GM19025 (cell line): ENCODE data around the gene EFCAB6.

Experiments
- ATAC-seq: cut with Tn5 transposase; IDR thresholded peaks from one replicate; pipeline ENCODE4 v1.9.1; 2021; ENCODE audit warnings: mild to moderate bottlenecking, low read depth, moderate library complexity; ENCODE audit not compliant: unreplicated experiment

The EFCAB6 gene

DNA sequence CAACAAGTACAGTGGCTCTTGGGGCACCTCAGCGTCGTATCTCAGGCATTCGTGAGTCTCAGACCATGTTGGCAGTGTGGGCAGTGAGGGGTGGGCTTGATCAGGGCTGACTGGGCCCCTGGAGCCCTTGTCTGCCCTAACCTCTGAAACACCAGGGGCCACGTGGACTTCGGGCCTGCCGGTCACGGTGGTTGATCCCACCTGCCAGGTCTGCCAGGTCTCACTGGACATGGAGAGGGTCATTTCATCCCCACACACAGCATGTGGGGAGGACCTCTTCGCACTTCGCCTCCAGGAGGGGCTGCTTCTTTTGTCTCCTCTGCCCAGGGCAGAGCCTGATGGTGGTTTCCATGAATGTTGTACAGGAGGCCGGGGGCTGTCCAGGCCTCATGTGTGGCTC lies 323.2 kb downstream of the EFCAB6 start:
- ATAC-seq = no peak

DNA sequence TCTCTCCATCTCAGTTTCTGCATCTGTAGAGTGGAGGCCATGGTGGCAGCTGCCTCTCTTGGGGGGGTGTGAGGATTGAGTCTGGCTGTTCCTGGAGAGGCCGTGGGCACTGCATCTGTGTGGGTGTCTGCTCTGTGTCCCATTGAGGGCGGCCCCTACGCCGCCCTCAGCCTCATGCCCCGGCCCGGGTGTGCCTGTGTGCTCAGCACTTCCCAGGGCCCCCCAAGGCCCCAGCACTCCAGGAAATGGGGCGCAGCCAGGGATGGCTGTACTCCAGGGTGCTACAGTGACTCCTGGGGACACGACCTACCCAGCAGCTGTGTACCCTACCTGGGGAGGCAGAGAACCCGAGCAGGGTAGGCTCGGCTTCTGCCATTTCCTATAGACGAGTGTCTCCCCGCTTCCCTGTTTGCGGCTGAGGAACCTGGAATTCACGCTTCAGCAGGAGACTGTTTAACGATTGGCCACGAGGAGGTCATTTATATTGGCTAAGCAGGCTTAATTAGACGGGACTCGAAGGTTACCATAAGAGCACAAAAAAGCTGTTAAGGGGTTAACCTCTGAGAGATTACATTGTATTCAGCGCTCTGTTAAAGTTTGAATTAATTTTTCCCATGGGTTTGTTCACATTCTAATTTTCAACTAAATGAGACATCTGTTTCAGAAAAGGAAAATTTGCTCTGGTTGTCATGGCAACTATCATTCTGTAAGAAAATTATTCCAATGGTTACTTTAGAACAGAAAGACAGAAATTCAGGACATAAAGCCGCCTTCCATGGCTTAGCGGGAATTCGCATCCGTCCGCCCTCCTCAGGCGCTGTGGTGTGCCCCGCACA lies 323.9 kb downstream of the EFCAB6 start:
- ATAC-seq = no peak

DNA sequence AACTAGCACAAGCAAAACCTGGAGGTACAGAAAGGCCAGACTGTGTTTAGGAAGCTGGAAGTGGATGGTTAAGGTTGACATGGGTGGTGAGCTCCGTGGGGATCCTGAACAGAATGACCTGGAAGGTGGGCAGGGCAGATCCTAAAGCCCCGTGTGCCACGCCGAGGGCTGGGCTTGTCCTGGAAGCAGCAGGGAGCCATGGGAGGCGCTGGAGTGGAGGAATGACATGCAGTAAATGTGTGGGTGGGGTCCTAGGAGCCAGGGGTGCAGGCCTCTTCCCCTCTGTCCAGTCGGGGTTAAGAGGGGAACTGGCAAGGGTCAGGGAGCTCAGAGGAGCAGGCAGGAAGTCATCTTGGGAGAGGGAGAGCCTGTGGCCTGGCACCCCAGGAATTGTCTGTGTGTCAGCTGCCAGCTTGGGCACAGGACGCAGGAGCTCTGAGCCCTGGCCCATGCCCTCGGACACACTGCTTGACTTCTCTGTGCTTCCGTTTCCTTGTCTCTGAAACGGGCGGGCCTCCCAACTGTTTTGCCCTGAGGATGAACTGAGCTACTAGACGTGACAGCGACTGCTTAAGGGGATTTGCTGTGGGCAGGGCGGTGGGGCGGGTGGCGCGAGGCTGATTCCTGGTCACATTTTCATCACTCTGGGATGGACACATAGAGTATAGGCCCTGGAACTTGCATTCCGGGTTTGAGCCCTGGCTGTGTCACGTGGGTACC lies 324.6 kb downstream of the EFCAB6 start:
- no peak for ATAC-seq

DNA sequence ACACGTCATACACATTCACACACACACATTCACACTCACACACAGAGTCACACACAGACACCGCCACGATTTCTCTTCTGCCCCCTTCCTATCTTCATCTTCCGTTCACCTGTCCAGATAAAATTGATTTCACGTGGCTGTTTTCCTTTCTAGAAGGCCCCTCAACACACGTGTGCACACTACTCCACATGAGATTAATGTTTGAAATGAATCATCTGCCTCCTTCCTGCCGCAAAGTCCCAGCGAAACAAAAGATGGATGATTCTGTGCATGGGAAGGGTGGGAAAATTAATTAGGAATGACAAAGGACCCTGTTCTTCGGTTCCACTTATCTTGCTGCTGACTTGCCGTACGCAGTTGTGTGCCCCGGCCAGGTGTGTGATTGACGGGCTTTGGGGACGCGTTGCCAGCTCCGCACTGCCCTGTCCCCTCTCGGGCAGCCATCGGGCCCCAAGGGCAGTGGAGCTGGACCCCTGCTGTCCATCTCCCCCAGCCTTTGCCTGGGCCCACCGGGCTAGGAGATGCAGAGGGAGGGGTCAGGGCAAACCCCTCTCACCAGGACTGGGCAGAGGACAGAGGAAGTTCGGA lies 326.5 kb downstream of the EFCAB6 start:
- no peak for ATAC-seq

DNA sequence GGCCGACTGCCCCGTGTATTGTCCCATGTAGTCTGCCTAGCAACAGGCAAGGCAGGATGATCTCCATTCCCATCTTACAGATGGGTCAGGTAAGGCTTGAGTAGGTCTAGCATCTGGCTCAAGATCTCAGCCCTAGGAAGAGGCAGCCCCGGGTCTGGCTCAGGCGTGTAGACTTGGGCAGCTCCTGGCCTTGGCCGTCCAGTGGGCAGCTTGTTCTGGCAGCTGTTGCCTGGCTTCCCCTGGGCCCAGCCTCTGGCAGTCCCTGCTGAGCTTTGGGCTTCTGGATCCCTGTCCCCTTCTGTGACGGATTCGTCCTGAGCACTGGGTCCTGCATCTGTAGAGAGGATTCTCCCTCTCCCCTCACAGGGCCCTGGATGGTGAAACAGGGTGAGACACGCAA lies 327.9 kb downstream of the EFCAB6 start:
- ATAC-seq = no peak

DNA sequence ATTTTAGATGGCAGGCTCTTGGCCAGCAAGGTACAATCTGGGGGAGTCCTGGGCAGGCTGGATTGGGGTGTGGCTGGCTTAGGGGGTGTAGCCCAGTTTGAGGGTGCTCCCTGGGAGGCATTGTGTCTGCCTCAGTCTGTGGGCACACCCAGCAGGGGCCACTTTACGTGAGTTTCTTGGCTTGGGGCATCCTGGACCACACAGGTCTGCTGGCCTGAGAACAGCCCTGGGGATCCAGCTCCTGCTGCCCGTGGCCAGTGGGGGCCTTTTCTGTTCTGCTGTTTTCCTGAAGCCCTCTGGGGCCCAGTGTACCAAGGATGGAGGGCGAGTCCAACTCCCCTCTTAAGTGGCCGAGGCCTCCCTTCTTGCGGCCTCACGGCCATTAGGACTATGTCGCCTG lies 328.4 kb downstream of the EFCAB6 start:
- ATAC-seq = no peak

DNA sequence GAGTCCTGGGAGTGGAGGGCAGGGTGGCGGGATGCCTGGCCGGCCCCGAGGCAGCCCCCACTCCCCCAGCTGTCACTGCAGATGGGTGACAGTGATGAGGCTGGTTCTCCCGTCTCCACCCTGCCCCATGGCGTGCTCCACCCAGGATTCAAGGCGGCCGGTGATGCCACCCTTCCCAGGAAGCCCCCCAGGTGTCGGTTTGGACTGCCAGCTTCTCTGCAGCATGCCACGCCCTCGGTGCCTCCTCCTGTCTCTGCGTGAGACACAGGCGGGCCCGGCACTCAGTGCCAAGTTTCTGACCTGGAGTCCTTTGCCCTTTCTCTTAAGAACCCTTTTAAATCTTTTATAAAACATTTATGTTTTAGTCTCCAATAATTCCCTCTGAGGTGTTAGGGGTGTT lies 328.8 kb downstream of the EFCAB6 start:
- no peak for ATAC-seq

DNA sequence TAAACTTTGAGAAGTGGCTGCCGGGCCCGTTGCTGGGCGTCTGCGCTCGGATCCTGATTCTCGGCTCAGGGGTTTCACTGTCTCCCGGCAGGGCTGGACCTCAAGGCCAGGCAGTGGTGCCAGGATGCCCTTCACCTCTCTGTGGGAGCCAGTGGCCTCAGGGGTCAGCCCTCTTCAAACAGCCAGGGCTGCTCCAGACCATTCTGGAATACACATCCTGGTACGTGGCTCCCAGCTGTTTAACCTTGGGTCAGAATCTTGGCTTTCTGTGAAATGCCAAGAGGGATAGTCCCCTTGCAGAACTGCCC lies 329.8 kb downstream of the EFCAB6 start:
- ATAC-seq = no peak

DNA sequence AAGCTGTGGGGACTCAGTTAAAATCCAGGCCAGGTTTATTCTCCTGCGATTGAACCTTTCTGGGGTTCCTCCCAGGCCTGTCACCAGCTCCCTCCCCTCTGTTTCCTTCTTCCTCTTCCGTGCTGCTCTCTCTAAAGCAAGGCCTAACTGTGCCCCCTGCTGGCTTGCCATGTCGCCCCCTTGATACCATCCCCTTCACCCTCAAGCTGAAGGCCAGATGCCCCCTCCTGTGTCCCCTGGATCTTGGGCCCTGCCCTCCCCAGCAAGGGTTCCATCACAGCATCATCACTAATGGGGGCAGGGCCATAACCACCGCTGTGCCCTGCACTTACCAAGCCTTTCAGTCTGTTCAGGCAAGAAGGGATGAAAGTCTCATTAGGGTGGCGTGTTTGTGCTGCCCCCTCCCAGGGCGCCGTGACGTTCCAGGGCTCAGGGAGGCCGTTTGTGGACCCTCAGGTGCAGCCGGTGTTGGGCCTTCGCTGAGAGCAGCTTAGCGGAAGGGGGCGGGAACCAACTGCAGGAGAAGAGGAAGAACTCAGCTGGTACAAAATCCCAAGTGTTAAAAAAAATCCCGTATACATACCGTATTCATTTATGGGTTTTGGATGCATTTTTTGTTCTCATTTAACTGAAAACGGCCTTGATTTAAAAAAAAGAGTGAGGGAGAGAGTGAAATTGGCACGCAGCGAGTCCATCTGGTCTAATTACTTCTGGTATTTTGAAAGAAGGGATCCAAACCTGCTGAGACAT lies 330.4 kb downstream of the EFCAB6 start:
- no peak for ATAC-seq

DNA sequence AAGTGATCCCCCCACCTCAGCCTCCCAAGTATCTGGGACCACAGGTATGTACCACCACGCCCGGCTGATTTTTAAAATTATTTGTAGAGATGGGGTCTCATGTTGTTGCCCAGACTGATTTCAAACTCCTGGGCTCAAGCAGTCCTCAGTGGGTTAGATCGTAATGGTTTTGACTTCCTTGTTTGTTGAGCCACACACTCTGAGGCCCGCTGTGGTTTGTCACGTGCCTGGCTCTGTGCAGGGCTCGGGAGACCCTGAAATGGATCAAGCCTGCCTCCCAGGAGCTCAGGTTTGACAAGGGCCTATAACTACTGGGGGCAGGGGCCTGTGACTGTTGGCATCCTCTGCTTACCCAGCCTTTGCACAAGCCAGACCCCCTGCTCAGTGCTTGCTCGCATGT lies 332.1 kb downstream of the EFCAB6 start:
- ATAC-seq = no peak

DNA sequence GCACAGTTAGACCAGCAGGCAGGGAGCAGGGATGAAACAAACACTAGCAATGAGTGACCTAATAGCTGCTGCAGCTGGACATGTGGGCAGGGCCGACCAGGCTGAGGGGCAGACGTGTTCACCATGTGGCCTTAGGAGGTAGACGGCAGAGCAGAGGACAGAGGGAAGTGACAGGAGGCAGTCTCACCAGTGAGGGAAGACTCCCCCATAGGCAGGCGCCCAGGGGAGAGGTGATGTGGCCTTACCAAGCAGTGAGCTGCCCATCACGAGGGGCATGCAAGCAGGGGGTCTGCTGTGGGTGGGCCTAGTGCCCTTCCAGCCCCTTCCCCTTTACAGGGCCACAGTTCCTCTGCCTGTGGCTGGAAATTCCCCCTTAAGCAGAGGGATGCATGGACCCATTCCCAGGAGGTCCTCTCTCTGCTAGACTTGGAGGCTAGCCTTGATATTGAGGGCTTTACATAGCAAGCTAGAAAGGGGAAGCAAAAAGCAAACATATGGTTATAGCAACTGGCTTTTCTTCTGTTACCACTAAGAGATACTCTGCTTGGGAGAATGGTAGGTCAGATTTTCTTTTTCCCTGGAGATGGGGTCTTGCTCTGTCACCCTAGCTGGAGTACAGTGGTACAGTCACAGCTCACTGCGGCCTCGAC lies 332.7 kb downstream of the EFCAB6 start:
- no peak for ATAC-seq
